A549 (cell line): Measurements from ENCODE around the gene KRT7. TPM values are rescaled to one million over a fixed set of nuclear protein-coding genes. Genes with fewer than 3 reads are reported as not detected.

Experiments used
- ATAC-seq, 2 experiments: fragments of 200-7000 bp in 1 of 2; fragments of >200 bp in 1 of 2; cut with Nextera tagmentation in 1 of 2; cut with Tn5 transposase in 1 of 2; 3 replicates each; pipeline versions ENCODE4 v1.8.0 to v1.9.1; 2018 to 2020; ENCODE audit warnings: mild to moderate bottlenecking in 1 of 2, moderate library complexity in 1 of 2
- CTCF ChIA-PET: fragments of 300-600 bp; sonication (Branson Sonifier 250); formaldehyde crosslinking; extraction: SDS; loops from one replicate; lab custom pipeline; 2021; ENCODE audit warnings: antibody characterized with exemption, inconsistent platforms; lab: Yijun Ruan, JAX
- POLR2A ChIA-PET: fragments of 350-600 bp; formaldehyde crosslinking; extraction: SDS; loops from one replicate; lab custom pipeline; 2021; ENCODE audit warnings: antibody characterized with exemption, inconsistent platforms; lab: Yijun Ruan, JAX
- DNase-seq, 2 experiments: peaks; one replicate each; pipeline versions ENCODE4 v3.0.0 to v3.0.0-alpha.2; 2011 to 2016; ENCODE audit warnings: low read depth in 1 of 2, low spot score in 1 of 2
- FAIRE-seq: peaks from 2 replicates; lab custom pipeline; 2011; peaks lifted over from hg19 to GRCh38; lab: Jason Lieb, UNC
- H3K27ac ChIP-seq, 2 experiments: fragments of >200 bp; sonication (Bioruptor Twin); formaldehyde crosslinking; 3 replicates each; pipeline ENCODE4 v1.5.1; 2016 to 2017
- H3K4me1 ChIP-seq: fragments of >200 bp; sonication (Bioruptor Twin); formaldehyde crosslinking; 3 replicates; pipeline ENCODE4 v1.6.1; 2016
- H3K4me2 ChIP-seq: fragments of >200 bp; sonication (Bioruptor Twin); formaldehyde crosslinking; 3 replicates; pipeline ENCODE4 v1.6.1; 2016
- H3K4me3 ChIP-seq: fragments of >200 bp; sonication (Bioruptor Twin); formaldehyde crosslinking; 3 replicates; pipeline ENCODE4 v1.5.1; 2016
- H3K9me3 ChIP-seq: fragments of >200 bp; sonication (Bioruptor Twin); formaldehyde crosslinking; 3 replicates; pipeline ENCODE4 v1.6.1; 2016
- CHD4 ChIP-seq: fragments of 200-600 bp; sonication (generic); IDR thresholded peaks from 2 replicates; pipeline ENCODE4 v1.6.1; 2016; ENCODE audit warnings: antibody characterized with exemption, mild to moderate bottlenecking, borderline replicate concordance
- FOSB ChIP-seq: fragments of 250-450 bp; sonication (Bioruptor Pico); IDR thresholded peaks from 2 replicates; pipeline ENCODE4 v1.5.0; 2020; ENCODE audit warnings: mild to moderate bottlenecking, moderate library complexity
- GATA3 ChIP-seq: IDR thresholded peaks from 2 replicates; pipeline ENCODE4 v1.6.1; 2012; ENCODE audit warnings: borderline replicate concordance
- HDAC2 ChIP-seq: fragments of 200-600 bp; sonication (generic); IDR thresholded peaks from 2 replicates; pipeline ENCODE4 v1.6.1; 2016
- HEYL ChIP-seq: fragments of 250-450 bp; sonication (Bioruptor Pico); IDR thresholded peaks from 2 replicates; pipeline ENCODE4 v1.8.0; 2021; ENCODE audit warnings: mild to moderate bottlenecking, moderate library complexity
- HOXA7 ChIP-seq: fragments of 250-450 bp; sonication (Bioruptor Pico); IDR thresholded peaks from 2 replicates; pipeline ENCODE4 v1.5.0; 2020; ENCODE audit warnings: mild to moderate bottlenecking, moderate library complexity
- JUN ChIP-seq, 2 experiments: fragments of >200 bp; sonication (Bioruptor Twin); formaldehyde crosslinking; IDR thresholded peaks; 2 replicates in 1 of 2; 3 replicates in 1 of 2; pipeline ENCODE4 v1.6.1; 2016 to 2017
- JUNB ChIP-seq: fragments of >200 bp; sonication (Bioruptor Twin); formaldehyde crosslinking; IDR thresholded peaks from 2 replicates; pipeline ENCODE4 v1.6.1; 2016
- KDM1A ChIP-seq: fragments of 200-600 bp; sonication (generic); IDR thresholded peaks from 2 replicates; pipeline ENCODE4 v1.6.1; 2016; ENCODE audit warnings: low read depth, mild to moderate bottlenecking
- MAFK ChIP-seq: fragments of 450-650 bp; IDR thresholded peaks from 2 replicates; pipeline ENCODE4 v1.6.1; 2014; ENCODE audit not compliant: partially characterized antibody
- MAZ ChIP-seq: fragments of 150-350 bp; IDR thresholded peaks from 2 replicates; pipeline ENCODE4 v1.6.1; 2014; ENCODE audit warnings: antibody characterized with exemption, low read depth, low read length, borderline replicate concordance
- MYC ChIP-seq: IDR thresholded peaks from 2 replicates; pipeline ENCODE4 v1.6.1; 2012; ENCODE audit warnings: mild to moderate bottlenecking, inconsistent platforms, low read length, improper control_type of control experiment, borderline replicate concordance
- NPAS2 ChIP-seq: fragments of 250-450 bp; sonication (Bioruptor Pico); IDR thresholded peaks from 2 replicates; pipeline ENCODE4 v1.8.0; 2022; ENCODE audit warnings: mild to moderate bottlenecking, moderate library complexity, borderline replicate concordance
- SMC3 ChIP-seq: fragments of >200 bp; sonication (Bioruptor Twin); formaldehyde crosslinking; IDR thresholded peaks from 3 replicates; pipeline ENCODE4 v1.6.1; 2018; ENCODE audit warnings: inconsistent platforms
- TP53 ChIP-seq: fragments of 250-450 bp; sonication (Bioruptor Pico); IDR thresholded peaks from 2 replicates; pipeline ENCODE4 v1.5.0; 2021; ENCODE audit warnings: mild to moderate bottlenecking, moderate library complexity
- WGBS: methylation state at CpG from one replicate; pipeline ENCODE4 v1.1.6; 2017; ENCODE audit errors: missing lambda C conversion rate; 5-methylcytosine and 5-hydroxymethylcytosine counted together
- polyA plus RNA-seq, 4 experiments: library from polyadenylated mRNA; depleted of rRNA in 3 of 4; stranded (reverse); fragments of >200 nt; fragmentation: RNase III in 1 of 4; extraction: RNeasy Plus Mini Kit Qiagen cat#74134 plus additional on column Dnase treatment in 1 of 4; gene quantifications; 2 replicates in 3 of 4; 3 replicates in 1 of 4; pipeline ENCODE4 v1.2.3, GENCODE V29; 2011 to 2017
- TF ChIP-seq, protein P1 (sequence below): fragments of 200-600 bp; sonication (generic); IDR thresholded peaks from 2 replicates; pipeline ENCODE4 v1.6.1; 2016; ENCODE audit warnings: antibody characterized with exemption, mild to moderate bottlenecking, moderate library complexity
- TF ChIP-seq, protein P2 (sequence below): IDR thresholded peaks from 2 replicates; pipeline ENCODE4 v1.6.1; 2012
- TF ChIP-seq, protein P3 (sequence below): fragments of >200 bp; sonication (Bioruptor Twin); formaldehyde crosslinking; IDR thresholded peaks from 3 replicates; pipeline ENCODE4 v1.5.1; 2016

KRT7 gene
- polyA plus RNA-seq, 2 of the 4 experiments (the other 2 are of a cell fraction): 2,623 to 3,055 TPM

DNA sequence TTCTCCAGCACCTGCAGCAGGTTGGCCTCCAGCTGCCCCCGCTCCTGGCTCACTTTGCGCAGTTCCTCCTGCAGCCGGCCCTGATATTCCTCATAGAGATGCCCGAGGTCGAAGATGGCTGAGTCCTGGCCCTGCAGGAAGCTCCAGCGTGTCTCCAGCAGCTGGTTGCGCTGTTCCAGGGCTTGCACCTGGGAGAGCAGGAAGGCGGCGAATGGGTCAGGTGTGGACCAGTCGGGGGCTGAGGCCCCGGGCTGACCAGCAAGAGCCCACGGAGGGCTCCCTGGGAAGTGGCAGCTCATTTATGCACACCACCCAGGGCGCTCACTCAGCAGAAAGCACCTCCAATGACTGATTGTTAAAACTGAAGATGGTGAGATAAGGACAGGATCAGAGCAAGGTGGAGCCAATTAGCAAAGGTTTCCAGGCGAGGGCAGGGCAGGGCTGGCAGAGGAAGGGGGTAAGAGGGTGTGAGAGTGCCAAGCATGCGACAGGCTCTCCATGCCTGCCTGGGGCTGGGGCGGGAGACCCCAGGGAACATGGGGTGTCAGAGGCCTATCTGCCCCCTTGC is 47.6 kb upstream of the KRT7 start:
- WGBS: 93% methylated on average over 16 of the region's 16 CpGs
- TF ChIP-seq MAFK: peak; percentile 75
- TF ChIP-seq, protein P1, sequence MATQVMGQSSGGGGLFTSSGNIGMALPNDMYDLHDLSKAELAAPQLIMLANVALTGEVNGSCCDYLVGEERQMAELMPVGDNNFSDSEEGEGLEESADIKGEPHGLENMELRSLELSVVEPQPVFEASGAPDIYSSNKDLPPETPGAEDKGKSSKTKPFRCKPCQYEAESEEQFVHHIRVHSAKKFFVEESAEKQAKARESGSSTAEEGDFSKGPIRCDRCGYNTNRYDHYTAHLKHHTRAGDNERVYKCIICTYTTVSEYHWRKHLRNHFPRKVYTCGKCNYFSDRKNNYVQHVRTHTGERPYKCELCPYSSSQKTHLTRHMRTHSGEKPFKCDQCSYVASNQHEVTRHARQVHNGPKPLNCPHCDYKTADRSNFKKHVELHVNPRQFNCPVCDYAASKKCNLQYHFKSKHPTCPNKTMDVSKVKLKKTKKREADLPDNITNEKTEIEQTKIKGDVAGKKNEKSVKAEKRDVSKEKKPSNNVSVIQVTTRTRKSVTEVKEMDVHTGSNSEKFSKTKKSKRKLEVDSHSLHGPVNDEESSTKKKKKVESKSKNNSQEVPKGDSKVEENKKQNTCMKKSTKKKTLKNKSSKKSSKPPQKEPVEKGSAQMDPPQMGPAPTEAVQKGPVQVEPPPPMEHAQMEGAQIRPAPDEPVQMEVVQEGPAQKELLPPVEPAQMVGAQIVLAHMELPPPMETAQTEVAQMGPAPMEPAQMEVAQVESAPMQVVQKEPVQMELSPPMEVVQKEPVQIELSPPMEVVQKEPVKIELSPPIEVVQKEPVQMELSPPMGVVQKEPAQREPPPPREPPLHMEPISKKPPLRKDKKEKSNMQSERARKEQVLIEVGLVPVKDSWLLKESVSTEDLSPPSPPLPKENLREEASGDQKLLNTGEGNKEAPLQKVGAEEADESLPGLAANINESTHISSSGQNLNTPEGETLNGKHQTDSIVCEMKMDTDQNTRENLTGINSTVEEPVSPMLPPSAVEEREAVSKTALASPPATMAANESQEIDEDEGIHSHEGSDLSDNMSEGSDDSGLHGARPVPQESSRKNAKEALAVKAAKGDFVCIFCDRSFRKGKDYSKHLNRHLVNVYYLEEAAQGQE: no peak
- CTCF ChIA-PET: interaction anchor here (1.1 to 8.0 kb wide), 4 partner anchors 36 to 94 kb away, joined by 3 to 44 read pairs (median 8); no protein-coding TSS in a partner anchor
- Histone ChIP-seq H3K4me2 (no peak overlapping the region), H3K4me1 (peaks cover 83% of the 10 kb centered on the region), H3K27ac (peak overlapping the region in 1 of 2 experiments; percentile 96; a peak in 3 of 6 replicates), H3K9me3 (no peaks in the 10 kb centered on the region), H3K4me3 (no peak overlapping the region)
- ATAC-seq: no peak
- FAIRE-seq: no peak
- no peak for DNase-seq
- POLR2A ChIA-PET: interaction anchor here (0.6 to 1.2 kb wide), 2 partner anchors 63 kb away, joined by 3 read pairs; no protein-coding TSS in a partner anchor

DNA sequence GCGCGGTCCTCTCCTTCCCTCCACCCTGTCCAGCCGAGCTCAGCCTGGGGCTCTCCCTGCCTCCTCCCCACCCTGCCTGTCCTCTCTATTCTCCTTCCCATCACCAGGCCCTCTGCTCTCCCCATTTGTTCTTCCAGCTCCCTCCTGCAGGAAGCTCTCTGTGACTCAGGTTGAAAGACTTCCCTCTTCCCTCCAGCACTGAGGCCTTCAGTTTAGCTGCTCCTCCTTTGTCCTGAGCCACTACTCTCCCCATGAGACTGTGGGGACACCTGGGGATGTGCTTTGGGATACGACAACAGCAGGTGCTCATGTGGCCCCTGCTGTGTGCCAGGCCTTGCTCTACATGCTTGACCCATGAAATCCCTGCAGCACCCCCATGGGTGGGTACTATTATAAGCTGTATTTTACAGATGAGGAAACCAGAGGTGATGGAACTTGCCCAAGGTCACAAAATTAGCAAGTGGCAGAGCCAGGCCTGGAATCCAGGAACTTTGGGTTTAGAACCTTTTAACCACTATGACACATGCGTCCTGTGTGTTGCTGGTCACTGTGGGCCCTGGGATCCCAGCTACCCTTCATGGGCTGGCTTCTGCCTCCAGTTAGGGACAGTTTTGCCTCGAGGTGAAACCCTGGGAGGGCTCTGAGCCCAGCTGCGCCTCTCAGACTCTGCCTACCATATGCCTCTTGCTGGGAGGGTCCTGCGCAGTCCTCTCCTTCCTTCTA is 46.8 kb upstream of the KRT7 start:
- CTCF ChIA-PET: interaction anchor here (1.3 to 8.0 kb wide), 4 partner anchors 36 to 694 kb away, joined by 3 to 44 read pairs (median 10); no protein-coding TSS in a partner anchor

DNA sequence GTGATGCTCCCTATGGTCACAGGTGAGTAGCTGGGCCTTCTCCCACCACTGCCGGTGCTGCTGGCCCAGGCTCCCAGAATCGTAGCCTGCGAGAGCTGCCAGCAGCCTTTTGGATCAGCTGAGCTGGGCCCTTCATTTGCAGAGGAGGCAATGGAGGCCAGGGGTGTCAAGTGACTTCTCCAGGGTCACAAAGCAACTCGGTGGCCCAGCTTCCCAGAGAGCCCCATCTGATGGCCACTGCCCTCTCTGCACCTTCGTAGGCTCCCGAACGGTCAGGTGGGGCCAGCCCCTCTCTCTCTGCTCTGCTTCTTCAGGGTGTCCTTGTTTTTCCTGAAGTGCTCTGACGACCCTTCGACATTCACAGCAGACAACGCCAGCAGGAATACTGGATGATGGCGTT is 45.8 kb upstream of the KRT7 start:
- ATAC-seq (no peak), FAIRE-seq (no peak), DNase-seq (no peak)
- no peak for TF ChIP-seq HEYL (CRISPR knock-in tag)
- no peak for TF ChIP-seq CHD4
- TF ChIP-seq GATA3: no peak
- no peak for TF ChIP-seq HOXA7 (CRISPR knock-in tag)
- TF ChIP-seq, protein P2, sequence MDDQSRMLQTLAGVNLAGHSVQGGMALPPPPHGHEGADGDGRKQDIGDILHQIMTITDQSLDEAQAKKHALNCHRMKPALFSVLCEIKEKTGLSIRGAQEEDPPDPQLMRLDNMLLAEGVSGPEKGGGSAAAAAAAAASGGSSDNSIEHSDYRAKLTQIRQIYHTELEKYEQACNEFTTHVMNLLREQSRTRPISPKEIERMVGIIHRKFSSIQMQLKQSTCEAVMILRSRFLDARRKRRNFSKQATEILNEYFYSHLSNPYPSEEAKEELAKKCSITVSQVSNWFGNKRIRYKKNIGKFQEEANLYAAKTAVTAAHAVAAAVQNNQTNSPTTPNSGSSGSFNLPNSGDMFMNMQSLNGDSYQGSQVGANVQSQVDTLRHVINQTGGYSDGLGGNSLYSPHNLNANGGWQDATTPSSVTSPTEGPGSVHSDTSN: no peak
- TF ChIP-seq NPAS2: no peak
- TF ChIP-seq TP53 (CRISPR knock-in tag): no peak
- TF ChIP-seq JUNB: no peak
- TF ChIP-seq MAZ: no peak
- TF ChIP-seq FOSB (CRISPR knock-in tag): no peak
- no peak for TF ChIP-seq KDM1A
- TF ChIP-seq SMC3: no peak
- TF ChIP-seq MYC: no peak
- no peak for TF ChIP-seq HDAC2
- H3K27ac ChIP-seq: peak overlapping the region; percentile 96 to 100; a peak in 4 of 6 replicates
- POLR2A ChIA-PET: interaction anchor here (1.3 kb wide), 1 partner anchor 22 kb away, joined by 4 read pairs; no protein-coding TSS in a partner anchor
- no peak overlapping the region for H3K4me3 ChIP-seq
- H3K9me3 ChIP-seq: no peaks in the 10 kb centered on the region
- peaks cover 92% of the 10 kb centered on the region for H3K4me1 ChIP-seq
- 92% methylated on average over 11 of the region's 11 CpGs for WGBS
- H3K4me2 ChIP-seq: peak overlapping the region; percentile 97; the same call in 1 of the 3 replicates
- CTCF ChIA-PET: interaction anchor here (1.3 to 8.0 kb wide), 4 partner anchors 35 to 693 kb away, joined by 3 to 44 read pairs (median 10); no protein-coding TSS in a partner anchor

More for the DNA sequence above, 46.8 kb upstream of the KRT7 start:
- TF ChIP-seq JUN (IDR thresholded peaks at IDR 0.05): peak in 1 of 2 experiments; percentile 3; a peak in 1 of 5 replicates
- TF ChIP-seq, protein P3, sequence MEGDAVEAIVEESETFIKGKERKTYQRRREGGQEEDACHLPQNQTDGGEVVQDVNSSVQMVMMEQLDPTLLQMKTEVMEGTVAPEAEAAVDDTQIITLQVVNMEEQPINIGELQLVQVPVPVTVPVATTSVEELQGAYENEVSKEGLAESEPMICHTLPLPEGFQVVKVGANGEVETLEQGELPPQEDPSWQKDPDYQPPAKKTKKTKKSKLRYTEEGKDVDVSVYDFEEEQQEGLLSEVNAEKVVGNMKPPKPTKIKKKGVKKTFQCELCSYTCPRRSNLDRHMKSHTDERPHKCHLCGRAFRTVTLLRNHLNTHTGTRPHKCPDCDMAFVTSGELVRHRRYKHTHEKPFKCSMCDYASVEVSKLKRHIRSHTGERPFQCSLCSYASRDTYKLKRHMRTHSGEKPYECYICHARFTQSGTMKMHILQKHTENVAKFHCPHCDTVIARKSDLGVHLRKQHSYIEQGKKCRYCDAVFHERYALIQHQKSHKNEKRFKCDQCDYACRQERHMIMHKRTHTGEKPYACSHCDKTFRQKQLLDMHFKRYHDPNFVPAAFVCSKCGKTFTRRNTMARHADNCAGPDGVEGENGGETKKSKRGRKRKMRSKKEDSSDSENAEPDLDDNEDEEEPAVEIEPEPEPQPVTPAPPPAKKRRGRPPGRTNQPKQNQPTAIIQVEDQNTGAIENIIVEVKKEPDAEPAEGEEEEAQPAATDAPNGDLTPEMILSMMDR: no peak
- H3K4me3 ChIP-seq: no peak overlapping the region
- H3K4me1 ChIP-seq: peaks cover 90% of the 10 kb centered on the region
- peak in 1 of 2 experiments; percentile 6; a peak in 3 of 6 replicates for ATAC-seq
- WGBS: 85% methylated on average over 8 of the region's 8 CpGs
- POLR2A ChIA-PET: interaction anchor here (0.8 to 1.3 kb wide), 3 partner anchors 17 to 62 kb away, joined by 3 to 4 read pairs (median 3); no protein-coding TSS in a partner anchor
- H3K27ac ChIP-seq: peak overlapping the region; percentile 23 to 96
- no peaks in the 10 kb centered on the region for H3K9me3 ChIP-seq
- DNase-seq: no peak
- FAIRE-seq: no peak
- peak overlapping the region; percentile 3; the same call in 1 of the 3 replicates for H3K4me2 ChIP-seq
